ENCODE data around the gene FBXW4. TPM values are rescaled to one million over a fixed set of nuclear protein-coding genes. Genes with fewer than 3 reads are reported as not detected.
A peak's percentile ranks its signal among the peaks of the same experiment; 100 is the strongest.

Gene FBXW4
- total and polyA plus RNA-seq, 2 of the 8 experiments (the other 6 are each of a cell fraction or from before 2014, with no cell fraction given), result 29.0 to 32.8 TPM

GRCh38 chr10:101710793-101711192 lies 15.8 kb upstream of the FBXW4 start:
- no peak overlapping the region for H2BK20ac ChIP-seq (ENCODE audit: low read length)
- H3K9ac ChIP-seq (replicated peaks in 1 of 4; ENCODE audit: extremely low read depth in 1 of 4, low read depth in 3 of 4, low read length in 3 of 4), result no peak overlapping the region
- no peak for FAIRE-seq
- peak in 1 of 2 experiments; percentile 10 for DNase-seq (ENCODE audit: low read depth in 1 of 2, low spot score in 2 of 2)
- H3K18ac ChIP-seq (ENCODE audit: extremely low read depth, low read length), result no peak overlapping the region
- no peaks in the 10 kb centered on the region for H3K23me2 ChIP-seq (ENCODE audit: low read depth, low read length)
- H3K36me3 ChIP-seq (ENCODE audit: control insufficient read depth in 2 of 4, insufficient read depth in 4 of 4, low read length in 3 of 4), result no peaks in the 10 kb centered on the region
- no peak overlapping the region for H2AFZ ChIP-seq (ENCODE audit: low read length)
- H3K23ac ChIP-seq (ENCODE audit: insufficient read length), result no peak overlapping the region
- no peak overlapping the region for H2BK5ac ChIP-seq (ENCODE audit: low read depth, low read length)
- no peaks in the 10 kb centered on the region for H3K9me3 ChIP-seq (ENCODE audit: insufficient read depth in 2 of 2, low read depth in 1 of 2, low read length in 1 of 2)
- H2BK15ac ChIP-seq (ENCODE audit: low read length), result no peak overlapping the region
- H3K79me2 ChIP-seq (ENCODE audit: control insufficient read depth in 1 of 2, insufficient read depth in 2 of 2, low read length in 2 of 2), result no peaks in the 10 kb centered on the region
- no peak overlapping the region for H3K4me2 ChIP-seq (ENCODE audit: insufficient read depth in 1 of 2, low read depth in 2 of 2, low read length in 2 of 2)
- H4K91ac ChIP-seq (replicated peaks; ENCODE audit: insufficient read length, low read length), result no peak overlapping the region
- H4K8ac ChIP-seq (ENCODE audit: extremely low read depth, insufficient read depth, low read length), result no peak overlapping the region
- H3K4me3 ChIP-seq (ENCODE audit: extremely low read depth in 1 of 4, insufficient read depth in 2 of 4, low read depth in 3 of 4, low read length in 4 of 4), result no peak overlapping the region
- H4K20me1 ChIP-seq (replicated peaks in 1 of 2; ENCODE audit: control insufficient read depth in 1 of 2, insufficient read depth in 2 of 2, low read length in 2 of 2), result no peaks in the 10 kb centered on the region
- no peaks in the 10 kb centered on the region for H3K79me1 ChIP-seq (ENCODE audit: low read depth, low read length)
- no peak overlapping the region for H3K4ac ChIP-seq (replicated peaks; ENCODE audit: insufficient read length, low read depth, low read length)
- no peaks in the 10 kb centered on the region for H3K4me1 ChIP-seq (replicated peaks in 1 of 4; ENCODE audit: control insufficient read depth in 3 of 4, insufficient read depth in 4 of 4, low read length in 3 of 4)
- WGBS, 2 experiments (ENCODE audit: extremely low coverage in 1 of 2, insufficient coverage in 1 of 2, insufficient read length in 1 of 2, insufficient replicate concordance in 2 of 2, low coverage in 1 of 2, low lambda C conversion rate in 2 of 2, missing lambda C conversion rate in 1 of 2), result 90% methylated on average over 2 of the region's 2 CpGs; no CpG with 5 or more reads in 1 of the 2 experiments
- ChIA-PET CTCF (ENCODE audit: partially characterized antibody) (interaction anchor here (1.3 to 2.1 kb wide), 4 partner anchors 8 to 108 kb away, joined by 4 to 10 read pairs (median 6); no protein-coding TSS in a partner anchor), POLR2A (ENCODE audit: partially characterized antibody) (no interaction called here)
- H3K27ac ChIP-seq (ENCODE audit: low read depth, low read length), result no peak overlapping the region
- H3K14ac ChIP-seq (ENCODE audit: insufficient read length), result no peak overlapping the region
- no peaks in the 10 kb centered on the region for H3K27me3 ChIP-seq (replicated peaks in 1 of 4; ENCODE audit: control insufficient read depth in 3 of 4, extremely low read depth in 1 of 4, insufficient read depth in 3 of 4, low read length in 3 of 4)
- no peak overlapping the region for H3K56ac ChIP-seq (replicated peaks; ENCODE audit: insufficient read length, low read depth, low read length)
- H2BK12ac ChIP-seq (ENCODE audit: low read depth, low read length), result no peak overlapping the region
- no peak overlapping the region for H2AK5ac ChIP-seq (ENCODE audit: low read depth, low read length)
- H2BK120ac ChIP-seq (replicated peaks; ENCODE audit: low read depth, low read length), result no peak overlapping the region
- TF ChIP-seq EGR1 (IDR thresholded peaks at IDR 0.05; ENCODE audit: borderline replicate concordance, low read depth, low read length), result no peak
- no peak for TF ChIP-seq YY1 (IDR thresholded peaks at IDR 0.05; ENCODE audit: low read depth, low read length)
- no peak for TF ChIP-seq SRF (IDR thresholded peaks at IDR 0.05; ENCODE audit: low read depth, low read length)
- no peak for TF ChIP-seq BACH1 (IDR thresholded peaks at IDR 0.05; ENCODE audit: low read length)
- TF ChIP-seq GTF2F1 (IDR thresholded peaks at IDR 0.05; ENCODE audit: borderline replicate concordance, low read depth, low read length), result no peak
- no peak for TF ChIP-seq SIX5 (IDR thresholded peaks at IDR 0.05; ENCODE audit: low read depth, low read length)
- H4K5ac ChIP-seq (ENCODE audit: insufficient read length, low read depth, low read length), result no peak overlapping the region

Measured in H1 (cell line).